Ovary (tissue), 3 donors: ENCODE data around the gene DAB1.

Source experiments
- CTCF ChIP-seq, 3 donors: fragments of 450-650 bp in 2 of 3; fragments of 200-600 bp in 1 of 3; IDR thresholded peaks; one replicate each; pipeline versions ENCODE4 v1.5.1 to v1.8.0; 2016 to 2022; ENCODE audit warnings: antibody characterized with exemption in 3 of 3, mild to moderate bottlenecking in 1 of 3
- EP300 ChIP-seq: sonication (generic); formaldehyde crosslinking; IDR thresholded peaks from one replicate; pipeline ENCODE4 v1.6.1; 2017; ENCODE audit warnings: antibody characterized with exemption
- donor health status: DM: no; HTN: no; CAD: no.

- TF ChIP-seq CTCF (IDR thresholded peaks at IDR 0.05) (no peak), EP300 (no peak)
Observed at GRCh38 chr1:56948403-56949023, 475.3 kb downstream of the DAB1 start.
